Liver (tissue), 9 donors: ENCODE data around the gene PAN3. TPM values are rescaled to one million over a fixed set of nuclear protein-coding genes. Genes with fewer than 3 reads are reported as not detected.

Experiments
- DNase-seq: peaks from one replicate; pipeline ENCODE4 v3.0.0-alpha.2; 2017; ENCODE audit warnings: low spot score
- H3K27ac ChIP-seq, 2 donors: one replicate each; pipeline ENCODE4 v1.7.0; 2013; ENCODE audit warnings: inconsistent platforms in 2 of 2, low read length in 2 of 2, control low read depth in 1 of 2, low read depth in 1 of 2, mild to moderate bottlenecking in 1 of 2
- H3K27me3 ChIP-seq, 4 donors: one replicate each; pipeline versions ENCODE4 v1.6.1 to v1.7.0; 2013; ENCODE audit warnings: low read length in 3 of 4, inconsistent platforms in 1 of 4, mild to moderate bottlenecking in 1 of 4, moderate library complexity in 1 of 4; ENCODE audit not compliant: control insufficient read depth in 4 of 4, insufficient read depth in 4 of 4
- H3K36me3 ChIP-seq, 4 donors: one replicate each; pipeline versions ENCODE4 v1.6.1 to v1.7.0; 2013; ENCODE audit warnings: low read length in 3 of 4, mild to moderate bottlenecking in 3 of 4, low read depth in 1 of 4, moderate library complexity in 1 of 4; ENCODE audit not compliant: control insufficient read depth in 4 of 4, insufficient read depth in 3 of 4
- H3K4me1 ChIP-seq, 4 donors: one replicate each; pipeline versions ENCODE4 v1.6.1 to v1.7.0; 2013; ENCODE audit warnings: low read length in 3 of 4, mild to moderate bottlenecking in 3 of 4, moderate library complexity in 1 of 4; ENCODE audit not compliant: control insufficient read depth in 4 of 4, insufficient read depth in 4 of 4
- H3K4me3 ChIP-seq, 3 donors: one replicate each; pipeline versions ENCODE4 v1.6.1 to v1.7.0; 2013; ENCODE audit warnings: low read length in 3 of 3, control low read depth in 1 of 3, low read depth in 1 of 3, mild to moderate bottlenecking in 1 of 3
- H3K9ac ChIP-seq, 2 donors: one replicate each; pipeline ENCODE4 v1.7.0; 2013; ENCODE audit warnings: low read length in 2 of 2, mild to moderate bottlenecking in 2 of 2, moderate library complexity in 2 of 2, control low read depth in 1 of 2, low read depth in 1 of 2
- H3K9me3 ChIP-seq, 4 donors: one replicate each; pipeline versions ENCODE4 v1.6.1 to v1.7.0; 2013; ENCODE audit warnings: low read length in 3 of 4; ENCODE audit not compliant: control insufficient read depth in 4 of 4
- EGR1 ChIP-seq, 2 donors: IDR thresholded peaks; 2 replicates each; pipeline ENCODE4 v1.6.1; 2016 to 2018; ENCODE audit warnings: antibody characterized with exemption in 2 of 2, low read depth in 2 of 2
- FOXA1 ChIP-seq: IDR thresholded peaks from 2 replicates; pipeline ENCODE4 v1.6.1; 2016; ENCODE audit warnings: antibody characterized with exemption
- FOXA2 ChIP-seq: IDR thresholded peaks from 2 replicates; pipeline ENCODE4 v1.6.1; 2016; ENCODE audit warnings: antibody characterized with exemption
- HNF4A ChIP-seq, 2 donors: conservative IDR thresholded peaks; 2 replicates each; pipeline ENCODE4 v1.6.1; 2016; ENCODE audit warnings: antibody characterized with exemption in 2 of 2, mild to moderate bottlenecking in 2 of 2
- JUND ChIP-seq, 2 donors: IDR thresholded peaks; 2 replicates each; pipeline ENCODE4 v1.6.1; 2016; ENCODE audit warnings: antibody characterized with exemption in 2 of 2
- NR2F2 ChIP-seq: IDR thresholded peaks from 2 replicates; pipeline ENCODE4 v1.6.1; 2016; ENCODE audit warnings: antibody characterized with exemption
- RAD21 ChIP-seq, 2 donors: IDR thresholded peaks; 2 replicates each; pipeline ENCODE4 v1.6.1; 2016; ENCODE audit warnings: antibody characterized with exemption in 2 of 2, mild to moderate bottlenecking in 2 of 2
- RXRA ChIP-seq, 2 donors: IDR thresholded peaks; 2 replicates each; pipeline ENCODE4 v1.6.1; 2017 to 2018; ENCODE audit warnings: antibody characterized with exemption in 2 of 2, mild to moderate bottlenecking in 1 of 2
- SP1 ChIP-seq: IDR thresholded peaks from 2 replicates; pipeline ENCODE4 v1.6.1; 2018; ENCODE audit warnings: antibody characterized with exemption, mild to moderate bottlenecking
- YY1 ChIP-seq: IDR thresholded peaks from 2 replicates; pipeline ENCODE4 v1.6.1; 2016; ENCODE audit warnings: antibody characterized with exemption, mild to moderate bottlenecking
- WGBS: extraction: QIAGEN DNeasy Blood & Tissue Kit; methylation state at CpG from one replicate; pipeline ENCODE4 v1.1.7; 2013; 5-methylcytosine and 5-hydroxymethylcytosine counted together
- polyA plus RNA-seq, 2 donors: library from polyadenylated mRNA; stranded (reverse) in 1 of 2; unstranded in 1 of 2; fragments of 200-250 nt in 1 of 2; fragments of >200 nt in 1 of 2; fragmentation: Nextera tagmentation in 1 of 2; extraction: Ambion mirVana in 1 of 2; gene quantifications; one replicate each; pipeline versions ENCODE4 v1.2.1 to v1.2.3, GENCODE V29; 2013 to 2015
- total RNA-seq, 2 donors: library from RNA; depleted of rRNA; stranded (reverse); fragments of >200 nt; gene quantifications; one replicate each; pipeline ENCODE4 v1.2.3, GENCODE V29; 2014
- TF ChIP-seq, protein P1 (sequence below): IDR thresholded peaks from 2 replicates; pipeline ENCODE4 v1.6.1; 2016; ENCODE audit warnings: antibody characterized with exemption
- TF ChIP-seq, protein P2 (sequence below): IDR thresholded peaks from 2 replicates; pipeline ENCODE4 v1.6.1; 2016; ENCODE audit warnings: antibody characterized with exemption
- TF ChIP-seq, protein P3 (sequence below): IDR thresholded peaks from 2 replicates; pipeline ENCODE4 v1.6.1; 2016; ENCODE audit warnings: antibody characterized with exemption, mild to moderate bottlenecking
- TF ChIP-seq, protein P4 (sequence below): fragments of 150-350 bp; IDR thresholded peaks from 2 replicates; pipeline ENCODE4 v1.5.1; 2017; ENCODE audit warnings: improper control_type of control experiment, low read depth, low read length; ENCODE audit not compliant: missing input control
- TF ChIP-seq, protein P5 (sequence below): IDR thresholded peaks from 2 replicates; pipeline ENCODE4 v1.6.1; 2016; ENCODE audit warnings: antibody characterized with exemption
- donor health status: healthy.
- donor health status: healthy.
- donor health status: healthy.
- donor health status: healthy.
- donor health status: healthy.

PAN3 gene
- total and polyA plus RNA-seq, 4 donors, result 2.9 to 22.8 (median 11.6) TPM

DNA sequence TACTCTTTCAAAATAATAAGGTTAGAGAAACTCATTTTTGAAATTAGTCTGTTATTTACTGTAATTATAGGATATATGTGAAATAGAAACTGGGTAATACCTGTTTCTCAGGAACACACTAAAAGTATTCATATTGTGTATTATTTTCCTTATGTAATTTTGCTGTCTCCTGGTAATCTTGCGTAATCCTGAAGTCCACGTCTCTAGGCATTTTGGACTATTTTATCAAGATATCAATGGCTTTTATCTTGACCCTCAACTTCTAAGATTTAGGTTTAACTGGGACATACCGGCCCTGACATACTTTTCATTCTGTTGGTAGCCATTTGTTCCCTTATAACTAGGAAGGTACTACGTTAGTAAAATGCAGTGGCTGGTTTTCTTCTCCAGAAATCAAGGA, 80.3 kb downstream of the PAN3 start:
- Histone ChIP-seq H3K4me3 (no peak overlapping the region), H3K9ac (no peak overlapping the region), H3K27ac (no peak overlapping the region), H3K9me3 (no peaks in the 10 kb centered on the region), H3K27me3 (no peaks in the 10 kb centered on the region), H3K36me3 (peaks cover 0 to 7% (median 2%) of the 10 kb centered on the region in 4 donors), H3K4me1 (no peaks in the 10 kb centered on the region)
- no peak for DNase-seq
- WGBS, result 87% methylated on average over 4 of the region's 4 CpGs
- TF ChIP-seq HNF4A (conservative IDR thresholded peaks at IDR 0.05) (no peak), FOXA1 (no peak), EGR1 (IDR thresholded peaks at IDR 0.05; ENCODE audit: low read depth in 2 of 2) (no peak), RAD21 (IDR thresholded peaks at IDR 0.05) (no peak), NR2F2 (no peak), YY1 (no peak), FOXA2 (no peak)
- TF ChIP-seq, protein P1, sequence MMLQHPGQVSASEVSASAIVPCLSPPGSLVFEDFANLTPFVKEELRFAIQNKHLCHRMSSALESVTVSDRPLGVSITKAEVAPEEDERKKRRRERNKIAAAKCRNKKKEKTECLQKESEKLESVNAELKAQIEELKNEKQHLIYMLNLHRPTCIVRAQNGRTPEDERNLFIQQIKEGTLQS, result no peak
- TF ChIP-seq, protein P2, sequence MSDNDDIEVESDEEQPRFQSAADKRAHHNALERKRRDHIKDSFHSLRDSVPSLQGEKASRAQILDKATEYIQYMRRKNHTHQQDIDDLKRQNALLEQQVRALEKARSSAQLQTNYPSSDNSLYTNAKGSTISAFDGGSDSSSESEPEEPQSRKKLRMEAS, result no peak
- TF ChIP-seq, protein P3, sequence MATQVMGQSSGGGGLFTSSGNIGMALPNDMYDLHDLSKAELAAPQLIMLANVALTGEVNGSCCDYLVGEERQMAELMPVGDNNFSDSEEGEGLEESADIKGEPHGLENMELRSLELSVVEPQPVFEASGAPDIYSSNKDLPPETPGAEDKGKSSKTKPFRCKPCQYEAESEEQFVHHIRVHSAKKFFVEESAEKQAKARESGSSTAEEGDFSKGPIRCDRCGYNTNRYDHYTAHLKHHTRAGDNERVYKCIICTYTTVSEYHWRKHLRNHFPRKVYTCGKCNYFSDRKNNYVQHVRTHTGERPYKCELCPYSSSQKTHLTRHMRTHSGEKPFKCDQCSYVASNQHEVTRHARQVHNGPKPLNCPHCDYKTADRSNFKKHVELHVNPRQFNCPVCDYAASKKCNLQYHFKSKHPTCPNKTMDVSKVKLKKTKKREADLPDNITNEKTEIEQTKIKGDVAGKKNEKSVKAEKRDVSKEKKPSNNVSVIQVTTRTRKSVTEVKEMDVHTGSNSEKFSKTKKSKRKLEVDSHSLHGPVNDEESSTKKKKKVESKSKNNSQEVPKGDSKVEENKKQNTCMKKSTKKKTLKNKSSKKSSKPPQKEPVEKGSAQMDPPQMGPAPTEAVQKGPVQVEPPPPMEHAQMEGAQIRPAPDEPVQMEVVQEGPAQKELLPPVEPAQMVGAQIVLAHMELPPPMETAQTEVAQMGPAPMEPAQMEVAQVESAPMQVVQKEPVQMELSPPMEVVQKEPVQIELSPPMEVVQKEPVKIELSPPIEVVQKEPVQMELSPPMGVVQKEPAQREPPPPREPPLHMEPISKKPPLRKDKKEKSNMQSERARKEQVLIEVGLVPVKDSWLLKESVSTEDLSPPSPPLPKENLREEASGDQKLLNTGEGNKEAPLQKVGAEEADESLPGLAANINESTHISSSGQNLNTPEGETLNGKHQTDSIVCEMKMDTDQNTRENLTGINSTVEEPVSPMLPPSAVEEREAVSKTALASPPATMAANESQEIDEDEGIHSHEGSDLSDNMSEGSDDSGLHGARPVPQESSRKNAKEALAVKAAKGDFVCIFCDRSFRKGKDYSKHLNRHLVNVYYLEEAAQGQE, result no peak
- TF ChIP-seq, protein P4, sequence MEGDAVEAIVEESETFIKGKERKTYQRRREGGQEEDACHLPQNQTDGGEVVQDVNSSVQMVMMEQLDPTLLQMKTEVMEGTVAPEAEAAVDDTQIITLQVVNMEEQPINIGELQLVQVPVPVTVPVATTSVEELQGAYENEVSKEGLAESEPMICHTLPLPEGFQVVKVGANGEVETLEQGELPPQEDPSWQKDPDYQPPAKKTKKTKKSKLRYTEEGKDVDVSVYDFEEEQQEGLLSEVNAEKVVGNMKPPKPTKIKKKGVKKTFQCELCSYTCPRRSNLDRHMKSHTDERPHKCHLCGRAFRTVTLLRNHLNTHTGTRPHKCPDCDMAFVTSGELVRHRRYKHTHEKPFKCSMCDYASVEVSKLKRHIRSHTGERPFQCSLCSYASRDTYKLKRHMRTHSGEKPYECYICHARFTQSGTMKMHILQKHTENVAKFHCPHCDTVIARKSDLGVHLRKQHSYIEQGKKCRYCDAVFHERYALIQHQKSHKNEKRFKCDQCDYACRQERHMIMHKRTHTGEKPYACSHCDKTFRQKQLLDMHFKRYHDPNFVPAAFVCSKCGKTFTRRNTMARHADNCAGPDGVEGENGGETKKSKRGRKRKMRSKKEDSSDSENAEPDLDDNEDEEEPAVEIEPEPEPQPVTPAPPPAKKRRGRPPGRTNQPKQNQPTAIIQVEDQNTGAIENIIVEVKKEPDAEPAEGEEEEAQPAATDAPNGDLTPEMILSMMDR, result no peak

DNA sequence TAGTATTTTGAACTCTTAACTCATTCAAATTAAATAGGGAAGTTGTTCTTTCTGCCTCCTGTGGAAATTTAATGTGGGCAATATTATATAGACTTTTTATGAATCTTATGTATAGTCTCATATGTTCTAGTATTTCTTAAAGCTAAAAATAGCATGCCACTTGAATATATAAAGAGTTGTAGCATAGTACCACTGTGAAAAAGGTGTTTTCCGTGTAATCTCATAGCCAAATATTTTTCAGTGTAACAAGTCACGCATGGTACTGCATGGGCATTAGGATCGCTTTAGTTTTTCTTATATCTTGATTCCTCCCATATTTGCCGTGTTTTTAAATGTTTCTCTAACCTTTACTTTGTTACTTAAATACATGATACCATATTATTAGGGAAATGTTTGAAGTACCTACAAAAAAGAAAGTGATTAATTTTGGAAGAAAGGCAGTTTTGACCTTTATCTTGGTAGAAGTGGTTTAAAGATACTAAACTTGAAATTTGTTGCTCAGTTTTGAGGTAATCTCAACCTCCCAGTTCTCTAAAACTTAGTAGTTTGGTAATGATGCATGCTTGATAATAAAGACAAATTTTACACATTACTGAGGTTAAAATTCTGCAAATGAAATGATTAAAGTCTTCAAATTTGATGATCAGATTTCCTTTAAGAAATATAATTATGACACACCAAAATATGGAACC, 81.2 kb downstream of the PAN3 start:
- H3K27me3 ChIP-seq, result no peaks in the 10 kb centered on the region
- H3K9me3 ChIP-seq, result no peaks in the 10 kb centered on the region
- H3K4me1 ChIP-seq, result no peaks in the 10 kb centered on the region
- no peak overlapping the region for H3K9ac ChIP-seq
- H3K27ac ChIP-seq, result no peak overlapping the region
- no peak overlapping the region for H3K4me3 ChIP-seq
- peaks cover 0 to 7% (median 2%) of the 10 kb centered on the region in 4 donors for H3K36me3 ChIP-seq
- TF ChIP-seq JUND (IDR thresholded peaks at IDR 0.05), result no peak
- TF ChIP-seq, protein P3, result no peak
- TF ChIP-seq, protein P5, sequence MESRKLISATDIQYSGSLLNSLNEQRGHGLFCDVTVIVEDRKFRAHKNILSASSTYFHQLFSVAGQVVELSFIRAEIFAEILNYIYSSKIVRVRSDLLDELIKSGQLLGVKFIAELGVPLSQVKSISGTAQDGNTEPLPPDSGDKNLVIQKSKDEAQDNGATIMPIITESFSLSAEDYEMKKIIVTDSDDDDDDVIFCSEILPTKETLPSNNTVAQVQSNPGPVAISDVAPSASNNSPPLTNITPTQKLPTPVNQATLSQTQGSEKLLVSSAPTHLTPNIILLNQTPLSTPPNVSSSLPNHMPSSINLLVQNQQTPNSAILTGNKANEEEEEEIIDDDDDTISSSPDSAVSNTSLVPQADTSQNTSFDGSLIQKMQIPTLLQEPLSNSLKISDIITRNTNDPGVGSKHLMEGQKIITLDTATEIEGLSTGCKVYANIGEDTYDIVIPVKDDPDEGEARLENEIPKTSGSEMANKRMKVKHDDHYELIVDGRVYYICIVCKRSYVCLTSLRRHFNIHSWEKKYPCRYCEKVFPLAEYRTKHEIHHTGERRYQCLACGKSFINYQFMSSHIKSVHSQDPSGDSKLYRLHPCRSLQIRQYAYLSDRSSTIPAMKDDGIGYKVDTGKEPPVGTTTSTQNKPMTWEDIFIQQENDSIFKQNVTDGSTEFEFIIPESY, result no peak
- TF ChIP-seq RXRA (IDR thresholded peaks at IDR 0.05), result no peak
- no peak for TF ChIP-seq EGR1 (IDR thresholded peaks at IDR 0.05; ENCODE audit: low read depth in 2 of 2)
- TF ChIP-seq, protein P4, result no peak
- no peak for TF ChIP-seq SP1
- TF ChIP-seq HNF4A (conservative IDR thresholded peaks at IDR 0.05), result no peak
- DNase-seq, result no peak
- WGBS, result 97% methylated on average over 4 of the region's 4 CpGs
